Gastroesophageal sphincter (tissue), 4 donors: ENCODE measurements around the gene MVK. TPM values are rescaled to one million over a fixed set of nuclear protein-coding genes. Genes with fewer than 3 reads are reported as not detected.

Experiments
- ATAC-seq: fragments of 150-250 bp; one replicate; pipeline ENCODE4 v1.9.1; 2016; ENCODE audit warnings: mild to moderate bottlenecking, moderate library complexity
- H3K27ac ChIP-seq, 4 donors: fragments of 200-600 bp; sonication (generic) in 3 of 4; 1 replicate in 3 of 4; 2 replicates in 1 of 4; pipeline ENCODE4 v1.5.1; 2016 to 2019
- H3K27me3 ChIP-seq: fragments of 200-600 bp; sonication (generic); one replicate; pipeline ENCODE4 v1.5.1; 2019
- H3K36me3 ChIP-seq, 2 donors: fragments of 200-600 bp; sonication (generic); one replicate each; pipeline ENCODE4 v1.5.1; 2019; ENCODE audit warnings: control low read depth in 1 of 2
- H3K4me1 ChIP-seq, 3 donors: fragments of 200-600 bp; sonication (generic); 1 replicate in 2 of 3; 2 replicates in 1 of 3; pipeline ENCODE4 v1.5.1; 2016 to 2019; ENCODE audit warnings: control low read depth in 2 of 3
- H3K4me3 ChIP-seq, 2 donors: fragments of 200-600 bp; sonication (generic); one replicate each; pipeline ENCODE4 v1.5.1; 2019; ENCODE audit warnings: mild to moderate bottlenecking in 1 of 2, moderate library complexity in 1 of 2
- H3K9me3 ChIP-seq, 3 donors: fragments of 200-600 bp; sonication (generic); one replicate each; pipeline ENCODE4 v1.5.1; 2017 to 2019; ENCODE audit warnings: control low read depth in 2 of 3
- CTCF ChIP-seq, 4 experiments: fragments of 200-600 bp in 2 of 4; fragments of 450-650 bp in 2 of 4; sonication (generic) in 1 of 4; IDR thresholded peaks; one replicate each; pipeline ENCODE4 v1.5.1; 2017 to 2019; ENCODE audit warnings: antibody characterized with exemption in 4 of 4, mild to moderate bottlenecking in 2 of 4, moderate library complexity in 2 of 4
- EP300 ChIP-seq: sonication (generic); formaldehyde crosslinking; IDR thresholded peaks from one replicate; pipeline ENCODE4 v1.6.1; 2017; ENCODE audit warnings: antibody characterized with exemption, mild to moderate bottlenecking
- POLR2A ChIP-seq, 2 donors: fragments of 450-650 bp; IDR thresholded peaks; one replicate each; pipeline ENCODE4 v1.6.1; 2017; ENCODE audit warnings: antibody characterized with exemption in 2 of 2, mild to moderate bottlenecking in 2 of 2, moderate library complexity in 1 of 2
- POLR2AphosphoS5 ChIP-seq: sonication (generic); formaldehyde crosslinking; IDR thresholded peaks from one replicate; pipeline ENCODE4 v1.6.1; 2017; ENCODE audit warnings: antibody characterized with exemption
- WGBS, 2 donors: methylation state at CpG; one replicate each; pipeline ENCODE4 v1.1.5; 2018; ENCODE audit warnings: low coverage in 1 of 2; 5-methylcytosine and 5-hydroxymethylcytosine counted together
- total RNA-seq, 4 donors: library from RNA; depleted of rRNA; stranded (reverse); fragments of >200 nt; gene quantifications; one replicate each; pipeline ENCODE4 v1.1.0, GENCODE V29; 2016

MVK gene
- total RNA-seq, 4 donors from 2014 or later: 6.2 to 18.2 (median 10.4) TPM

GRCh38 chr12:109615556-109616229 lies 42.1 kb downstream of the MVK start:
- ATAC-seq: no peak
- no peak overlapping the region for H3K4me3 ChIP-seq
- H3K9me3 ChIP-seq: no peaks in the 10 kb centered on the region
- H3K36me3 ChIP-seq: no peaks in the 10 kb centered on the region
- no peak for TF ChIP-seq EP300
- TF ChIP-seq POLR2AphosphoS5: no peak
- no peak for TF ChIP-seq CTCF (IDR thresholded peaks at IDR 0.05)
- no peak for TF ChIP-seq POLR2A (IDR thresholded peaks at IDR 0.05)
- 44 to 53% methylated on average over 11 to 13 of the region's 14 CpGs for WGBS, 2 donors
- peaks cover 88% of the 10 kb centered on the region for H3K27me3 ChIP-seq
- no peaks in the 10 kb centered on the region for H3K4me1 ChIP-seq
- H3K27ac ChIP-seq: no peak overlapping the region

- peaks cover 75% of the 10 kb centered on the region for H3K27me3 ChIP-seq
- H3K27ac ChIP-seq: no peak overlapping the region
- no peak for ATAC-seq
- H3K36me3 ChIP-seq: no peaks in the 10 kb centered on the region
- TF ChIP-seq CTCF (IDR thresholded peaks at IDR 0.05) (no peak), EP300 (no peak), POLR2A (IDR thresholded peaks at IDR 0.05) (no peak), POLR2AphosphoS5 (no peak)
- peaks cover 0 to 11% (median 0%) of the 10 kb centered on the region in 3 donors for H3K4me1 ChIP-seq
- H3K4me3 ChIP-seq: no peak overlapping the region
- 64% methylated on average over 4 of the region's 10 CpGs; no CpG with 5 or more reads in 1 of the 2 donors for WGBS, 2 donors
- H3K9me3 ChIP-seq: no peaks in the 10 kb centered on the region
These were observed 43.9 kb downstream of the MVK start for GRCh38 chr12:109617491-109617890.

- no peak for TF ChIP-seq POLR2AphosphoS5
- TF ChIP-seq POLR2A (IDR thresholded peaks at IDR 0.05): no peak
- TF ChIP-seq CTCF (IDR thresholded peaks at IDR 0.05): no peak
- TF ChIP-seq EP300: no peak
- no peak for ATAC-seq
- Histone ChIP-seq H3K27ac (no peak overlapping the region), H3K4me3 (no peak overlapping the region), H3K4me1 (peaks cover 0 to 11% (median 0%) of the 10 kb centered on the region in 3 donors), H3K27me3 (peaks cover 75% of the 10 kb centered on the region), H3K9me3 (no peaks in the 10 kb centered on the region), H3K36me3 (no peaks in the 10 kb centered on the region)
- WGBS, 2 donors: 94% methylated on average over 2 of the region's 5 CpGs; no CpG with 5 or more reads in 1 of the 2 donors
These were observed 44.5 kb downstream of the MVK start for GRCh38 chr12:109618082-109618481.

- Histone ChIP-seq H3K4me3 (no peak overlapping the region), H3K27ac (no peak overlapping the region), H3K4me1 (peaks cover 0 to 11% (median 0%) of the 10 kb centered on the region in 3 donors), H3K36me3 (no peaks in the 10 kb centered on the region), H3K27me3 (peaks cover 73% of the 10 kb centered on the region), H3K9me3 (no peaks in the 10 kb centered on the region)
- 96 to 100% methylated on average over 4 to 6 of the region's 8 CpGs for WGBS, 2 donors
- ATAC-seq: no peak
- TF ChIP-seq CTCF (IDR thresholded peaks at IDR 0.05) (no peak), POLR2A (IDR thresholded peaks at IDR 0.05) (no peak), EP300 (no peak), POLR2AphosphoS5 (no peak)
These were observed 45.5 kb downstream of the MVK start for GRCh38 chr12:109619002-109619604.
